ENCODE measurements around the gene PLEKHA6.

The PLEKHA6 gene

DNA sequence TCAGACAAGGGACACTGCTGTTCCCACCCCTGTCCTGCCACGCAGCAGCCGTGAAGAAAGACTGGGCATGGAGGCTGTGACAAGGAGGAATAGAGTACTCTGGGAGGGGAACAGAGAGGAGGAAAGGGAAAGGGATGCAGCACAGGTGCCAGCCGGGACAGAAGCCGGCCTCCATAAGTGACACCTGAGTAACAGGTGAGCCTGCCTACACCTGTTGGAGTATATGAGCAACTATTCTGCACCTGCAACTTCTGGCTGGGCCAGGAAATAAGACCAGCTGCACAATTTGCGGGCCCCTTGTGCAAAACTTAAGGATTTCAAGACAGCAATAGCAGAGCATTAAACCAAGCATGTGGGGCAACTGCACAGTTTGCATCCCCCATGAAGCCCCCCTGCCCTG is 73.4 kb downstream of the PLEKHA6 start:
- DNase-seq (ENCODE audit: low read depth): no peak

GRCh38 chr1:204285436-204286305 is 74.1 kb downstream of the PLEKHA6 start:
- DNase-seq (ENCODE audit: low read depth): no peak

GRCh38 chr1:204284929-204285328 is 74.8 kb downstream of the PLEKHA6 start:
- DNase-seq (ENCODE audit: low read depth): no peak

GRCh38 chr1:204283711-204284651 is 75.7 kb downstream of the PLEKHA6 start:
- no peak for DNase-seq (ENCODE audit: low read depth)

- DNase-seq (ENCODE audit: low read depth): no peak
Measured at GRCh38 chr1:204282761-204283221, 76.9 kb downstream of the PLEKHA6 start.

DNA sequence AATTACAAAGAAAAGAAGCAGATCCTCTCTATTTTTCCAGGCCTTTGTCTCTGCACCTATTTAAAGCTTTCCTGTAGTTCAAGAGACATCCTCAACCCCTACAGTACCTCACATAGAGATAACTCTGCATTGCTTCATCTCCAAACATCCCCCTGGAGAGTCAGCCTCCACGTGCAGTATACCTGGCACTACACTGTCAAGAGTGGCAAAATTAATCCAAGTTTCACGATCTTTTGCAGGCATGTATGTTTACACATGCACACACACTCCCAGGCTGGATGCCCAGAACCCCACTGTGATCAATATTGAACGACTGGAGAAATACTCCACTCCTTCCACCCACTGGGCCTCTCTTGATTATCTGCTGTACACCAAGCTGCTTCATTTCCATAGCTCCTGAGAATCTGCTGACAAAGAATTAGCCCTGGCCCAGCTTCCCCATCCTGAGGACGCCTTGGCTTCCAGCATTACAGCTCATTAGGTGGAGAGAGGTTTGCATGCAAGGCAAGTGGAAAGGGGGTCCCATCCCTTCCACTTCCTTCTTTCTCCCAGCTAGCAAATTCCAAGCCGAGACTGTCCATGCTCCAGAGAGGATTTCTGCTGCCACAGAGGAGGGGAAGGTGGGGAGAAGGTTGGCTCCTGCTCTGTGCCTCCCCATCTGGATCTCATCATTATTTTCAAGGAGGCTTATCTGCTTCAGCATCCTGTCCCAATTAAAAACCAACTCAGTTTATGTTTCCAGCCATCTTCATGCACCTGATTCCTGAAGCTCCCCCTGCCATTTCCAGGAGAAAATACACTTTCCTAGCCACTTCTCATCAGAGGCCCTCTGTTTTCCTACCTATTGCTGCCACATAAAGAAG is 79.4 kb downstream of the PLEKHA6 start:
- DNase-seq (ENCODE audit: low read depth): no peak

- DNase-seq (ENCODE audit: low read depth): no peak
Measured at GRCh38 chr1:204278958-204279357, 80.8 kb downstream of the PLEKHA6 start.

DNA sequence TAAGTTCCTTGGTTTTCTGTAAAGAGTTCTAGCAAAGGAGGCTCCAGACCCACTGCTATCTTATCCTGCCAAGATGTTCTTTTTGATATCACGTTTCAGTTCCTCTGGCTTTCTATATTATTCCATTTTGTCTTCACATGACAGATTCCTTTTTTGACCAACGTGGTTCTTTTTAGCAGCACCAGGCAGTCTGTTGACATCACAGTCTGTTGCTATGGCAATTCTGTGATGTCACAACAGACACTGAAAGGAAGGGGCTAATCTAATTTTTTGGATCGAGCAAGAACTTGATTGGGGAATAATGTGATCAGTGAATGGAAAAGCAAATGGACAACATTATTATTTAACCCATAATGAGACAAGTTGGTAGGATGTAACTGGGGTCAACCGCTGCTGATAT is 81.5 kb downstream of the PLEKHA6 start:
- peak; percentile 11 for DNase-seq (ENCODE audit: low read depth)

DNA sequence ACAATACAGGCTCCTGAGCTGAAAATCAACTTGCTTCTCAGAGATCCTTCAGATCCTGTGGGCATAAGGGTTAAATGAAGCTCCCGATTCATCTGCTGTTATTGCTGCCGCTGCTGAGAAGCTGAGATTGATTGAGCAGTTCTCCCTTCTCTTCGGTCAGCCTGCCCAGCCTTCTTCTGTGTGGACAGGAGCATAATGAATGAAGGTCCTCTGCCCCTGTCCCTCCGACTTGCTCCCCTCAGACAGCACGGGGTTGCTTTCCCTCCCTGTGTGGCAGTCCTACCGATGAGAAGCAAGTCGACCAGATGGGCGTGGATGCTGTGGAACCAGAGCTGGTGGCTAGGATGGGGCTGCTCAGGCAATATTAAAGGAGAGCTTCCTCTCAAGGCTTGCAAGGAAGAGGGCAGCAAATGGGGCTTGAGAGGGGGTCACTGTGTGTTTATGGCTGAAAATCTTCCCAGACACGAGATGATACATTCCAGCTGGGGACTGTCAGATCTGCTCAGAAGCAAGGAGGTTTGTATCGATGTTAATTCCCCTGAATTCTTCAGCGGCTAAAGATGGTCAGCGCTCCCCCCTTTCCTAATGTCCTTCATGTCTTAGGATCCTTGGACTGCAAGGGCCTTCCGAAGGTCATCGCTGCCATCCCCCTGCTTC is 82.0 kb downstream of the PLEKHA6 start:
- no peak for DNase-seq (ENCODE audit: low read depth)

DNA sequence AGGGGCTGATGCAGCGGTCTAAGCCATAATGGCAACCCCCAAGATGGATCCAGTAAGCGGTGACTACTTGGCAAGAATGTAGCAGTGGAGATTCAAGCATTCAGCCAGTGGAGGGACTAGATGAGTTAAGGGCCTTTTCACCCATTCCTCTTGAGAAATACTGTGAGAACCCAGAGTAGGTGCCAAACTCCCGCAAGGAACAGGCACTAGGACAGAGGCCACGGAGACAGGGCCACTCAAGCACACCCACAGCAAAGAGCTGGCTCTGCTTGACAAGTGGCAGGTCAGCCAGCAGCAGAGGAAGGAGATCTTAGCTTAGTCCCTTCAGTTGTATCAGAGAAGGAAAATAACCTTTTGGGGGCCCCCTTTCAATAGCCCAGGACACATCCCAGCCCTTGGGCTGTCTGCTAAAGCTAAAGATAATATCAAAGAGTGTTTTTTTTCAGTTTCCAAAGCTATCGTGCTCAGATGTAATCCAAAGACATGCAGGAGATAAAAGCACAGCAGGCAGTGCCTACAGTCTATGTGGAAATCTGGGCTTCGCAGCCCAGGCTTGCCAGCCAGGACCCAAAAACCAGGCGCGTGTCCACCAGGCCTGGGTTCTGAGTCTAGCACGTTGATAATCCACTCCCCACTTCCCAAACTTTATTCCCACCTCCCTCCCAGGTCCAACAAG is 83.9 kb downstream of the PLEKHA6 start:
- DNase-seq (ENCODE audit: low read depth): peak; percentile 4

GRCh38 chr1:204274446-204274845 is 85.3 kb downstream of the PLEKHA6 start:
- DNase-seq (ENCODE audit: low read depth): no peak

- DNase-seq (ENCODE audit: low read depth): no peak
Measured at GRCh38 chr1:204272505-204272904, 87.2 kb downstream of the PLEKHA6 start.

GRCh38 chr1:204271970-204272369 is 87.8 kb downstream of the PLEKHA6 start:
- no peak for DNase-seq (ENCODE audit: low read depth)

DNA sequence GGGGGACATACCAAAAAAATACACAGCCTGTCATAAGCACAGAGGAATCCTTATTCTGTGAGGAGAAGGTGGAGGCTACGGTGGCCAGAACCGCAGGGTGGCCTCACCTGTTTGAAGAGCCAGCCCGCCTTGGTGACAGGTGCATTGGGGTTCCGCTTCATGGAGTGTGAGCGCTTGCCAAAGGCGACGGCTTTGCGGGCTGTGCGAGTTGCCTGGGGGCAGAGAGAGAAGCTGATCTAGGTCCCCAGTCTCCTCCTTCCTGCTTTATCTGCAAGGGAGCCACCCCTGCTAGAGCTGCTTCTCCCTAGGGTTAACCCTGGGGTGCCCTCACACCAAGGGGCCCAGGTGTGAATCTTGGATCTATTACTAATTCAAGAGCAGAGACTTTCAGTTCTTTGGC is 91.6 kb downstream of the PLEKHA6 start:
- DNase-seq (ENCODE audit: low read depth): no peak

DNA sequence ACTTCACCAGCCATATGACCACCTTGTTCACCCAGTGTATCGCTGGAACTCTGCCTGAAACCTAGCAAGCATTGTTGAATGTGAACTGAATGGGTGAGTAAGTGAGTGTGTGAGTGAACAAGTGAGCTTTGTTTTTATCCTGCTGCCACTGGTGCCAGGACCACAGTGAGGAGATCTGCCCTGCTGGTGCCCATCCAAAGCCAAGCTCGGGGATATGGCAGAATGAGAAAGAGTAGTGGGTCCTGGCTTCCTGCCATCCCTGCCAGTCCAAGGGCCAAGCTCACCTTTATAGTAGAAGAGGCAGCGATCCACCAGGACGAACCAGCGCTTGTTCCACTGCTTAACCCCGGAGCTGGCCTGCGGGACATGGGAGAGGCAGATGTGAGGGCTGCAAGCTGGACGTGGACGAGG is 92.5 kb downstream of the PLEKHA6 start:
- no peak for DNase-seq (ENCODE audit: low read depth)

DNA sequence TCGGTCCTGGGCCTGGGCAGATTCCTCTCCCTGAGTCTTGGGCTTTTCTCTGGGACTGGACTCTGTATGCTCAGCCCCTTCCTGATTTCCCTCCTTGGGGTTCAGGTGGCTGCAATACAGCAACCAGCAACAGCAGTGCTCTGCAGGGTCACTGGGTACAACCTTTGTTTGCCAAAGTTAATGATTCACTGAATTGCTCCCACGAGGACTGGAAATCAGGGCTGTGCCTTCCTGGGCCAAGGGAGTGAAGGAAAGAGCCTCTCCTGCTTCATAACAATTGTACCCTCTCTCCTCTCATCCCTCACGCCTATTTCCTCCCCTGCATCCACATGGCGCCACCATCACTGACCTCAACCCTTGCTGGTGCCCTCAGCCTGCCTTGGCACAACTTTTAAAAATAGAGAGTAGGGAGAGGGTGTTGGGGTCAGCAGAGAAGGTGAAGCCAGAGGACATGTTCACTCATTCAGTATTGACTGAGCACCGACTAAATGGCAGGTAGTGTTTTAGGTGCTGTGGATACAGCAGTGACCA is 93.2 kb downstream of the PLEKHA6 start:
- DNase-seq (ENCODE audit: low read depth): no peak

DNA sequence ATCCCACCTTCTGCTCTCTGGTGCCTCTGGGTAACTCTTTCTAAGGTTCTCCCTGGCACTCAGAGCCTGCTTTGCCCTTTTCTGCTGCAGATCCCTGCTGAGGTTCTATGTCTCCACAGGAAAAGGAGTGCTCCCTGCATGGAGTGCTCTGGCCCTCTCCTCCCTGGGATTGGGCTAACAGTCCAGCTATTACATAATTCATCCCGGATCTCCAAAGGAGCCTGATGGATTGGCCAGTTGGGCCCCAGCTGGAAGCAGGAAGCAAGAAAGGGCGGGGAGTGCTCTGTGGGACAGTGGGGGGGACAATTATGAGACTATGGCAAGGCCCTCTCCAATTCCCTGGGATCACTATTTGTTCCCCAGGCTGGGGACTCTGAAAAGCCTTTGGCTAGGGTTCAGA is 94.1 kb downstream of the PLEKHA6 start:
- no peak for DNase-seq (ENCODE audit: low read depth)

GRCh38 chr1:204264805-204265204 is 94.9 kb downstream of the PLEKHA6 start:
- no peak for DNase-seq (ENCODE audit: low read depth)

GRCh38 chr1:204263254-204263910 is 96.3 kb downstream of the PLEKHA6 start:
- no peak for DNase-seq (ENCODE audit: low read depth)
